HG03066 (cell line): ENCODE measurements around the gene LSR.
"Not testable (repeated sequence)": the region's sequence is repeated elsewhere in the genome, so short reads cannot be mapped to it uniquely, and the experiment has no call there.

Source experiments
- ATAC-seq: cut with Tn5 transposase; IDR thresholded peaks from one replicate; pipeline ENCODE4 v1.9.1; 2021; ENCODE audit warnings: low read depth; ENCODE audit not compliant: unreplicated experiment

LSR gene

GRCh38 chr19:35284153-35285094 is 35.6 kb downstream of the LSR start:
- no peak for ATAC-seq

- ATAC-seq = no peak
Measured at GRCh38 chr19:35285095-35285449, 36.3 kb downstream of the LSR start.

- not testable (repeated sequence) for ATAC-seq
Measured at GRCh38 chr19:35285465-35285864, 36.7 kb downstream of the LSR start.

DNA sequence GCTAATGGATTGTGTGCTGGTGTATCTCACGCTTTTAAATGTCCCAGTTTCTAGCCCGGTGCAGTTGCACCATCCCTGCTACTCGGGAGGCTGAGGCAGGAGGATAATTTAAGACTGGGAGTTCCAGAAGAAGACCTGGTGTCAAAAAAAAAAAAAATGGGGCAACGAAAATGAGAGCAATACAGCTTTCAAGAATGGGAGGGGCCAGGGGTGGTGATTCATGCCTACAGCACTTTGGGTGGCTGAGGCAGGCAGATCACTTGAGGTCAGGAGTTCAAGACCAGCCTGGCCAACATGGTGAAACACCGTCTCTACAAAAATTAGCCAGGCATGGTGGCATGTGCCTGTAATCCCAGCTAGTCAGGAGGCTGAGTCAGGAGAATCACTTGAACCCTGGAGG is 37.3 kb downstream of the LSR start:
- ATAC-seq = not testable (repeated sequence)

DNA sequence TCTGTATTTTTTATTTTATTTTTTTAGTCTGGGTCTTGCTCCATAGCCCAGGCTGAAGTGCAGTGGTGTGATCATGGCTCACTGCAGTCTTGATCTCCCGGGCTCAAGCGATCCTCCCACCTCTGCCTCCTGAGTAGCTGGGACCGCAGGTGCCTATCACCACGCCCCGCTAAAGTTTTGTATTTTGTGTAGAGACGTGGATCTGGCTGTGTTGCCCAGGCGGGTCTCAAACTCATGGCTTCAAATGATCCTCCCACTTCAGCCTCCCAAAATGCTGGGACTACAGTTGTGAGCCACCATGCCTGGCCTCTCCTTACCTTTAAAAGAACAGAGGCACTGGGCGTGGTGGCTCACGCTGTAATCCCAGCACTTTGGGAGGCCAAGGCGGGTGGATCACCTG is 38.9 kb downstream of the LSR start:
- ATAC-seq = no peak

GRCh38 chr19:35288331-35288730 is 39.5 kb downstream of the LSR start:
- no peak for ATAC-seq

GRCh38 chr19:35288906-35289305 is 40.1 kb downstream of the LSR start:
- no peak for ATAC-seq

DNA sequence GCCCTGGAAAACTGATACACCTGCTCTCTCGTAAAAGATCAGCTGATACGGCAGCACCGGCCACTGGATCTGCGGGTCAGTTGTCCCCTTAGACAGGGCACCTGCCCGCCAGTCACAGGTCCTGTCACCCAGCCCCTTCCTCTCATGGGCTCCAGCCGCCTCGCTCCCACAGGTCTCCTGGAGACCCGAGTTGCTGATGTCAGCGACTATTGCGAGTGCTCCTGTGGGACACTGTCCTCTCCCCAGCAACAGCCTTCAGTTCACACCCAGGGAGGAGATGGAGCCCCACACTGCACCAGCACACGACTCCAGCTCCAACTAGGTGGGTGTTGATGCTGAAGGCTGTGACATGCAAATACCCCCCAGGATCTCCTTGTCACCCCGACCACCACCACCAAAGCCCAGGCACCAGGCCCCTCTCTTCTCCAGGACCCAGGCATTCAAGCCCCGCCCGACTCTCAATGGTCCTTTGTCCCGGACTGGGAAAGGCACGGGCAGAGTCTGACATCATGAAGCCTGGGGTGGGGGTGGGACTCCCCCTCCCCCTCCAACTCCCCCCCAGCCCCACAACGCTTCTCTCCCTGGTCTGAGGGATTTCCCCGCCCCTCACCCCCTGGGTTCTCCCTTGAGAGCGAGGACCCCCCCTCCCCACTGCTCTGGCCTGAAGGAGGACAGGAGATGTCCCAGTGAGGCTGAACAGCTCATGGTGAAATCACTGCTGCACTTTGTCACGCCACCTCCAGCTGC is 41.8 kb downstream of the LSR start:
- no peak for ATAC-seq

DNA sequence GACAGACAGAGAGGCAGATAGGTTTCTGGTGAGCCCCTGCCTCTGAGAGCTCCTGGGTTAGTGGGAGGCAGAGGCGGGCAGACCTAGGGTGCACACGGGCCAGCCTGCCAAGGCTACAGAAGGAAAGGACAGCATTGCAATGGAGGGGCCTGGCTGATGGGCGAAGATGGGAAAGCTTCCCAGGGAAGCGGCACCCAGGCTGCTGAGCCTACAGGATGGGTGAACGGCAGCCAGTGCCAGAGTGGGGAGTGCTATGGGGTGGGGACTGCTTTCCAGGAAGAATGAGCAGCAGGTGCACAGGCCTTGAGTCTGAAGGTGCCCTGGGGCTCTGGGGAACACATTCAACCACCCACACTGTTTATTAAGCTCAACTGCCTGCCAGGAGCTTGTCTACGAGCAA is 42.5 kb downstream of the LSR start:
- no peak for ATAC-seq

GRCh38 chr19:35291916-35292315 is 43.1 kb downstream of the LSR start, which contains the start of gene MAG:
Gene MAG, plus strand, starts transcription at chr19:35292161. Its CDS starts 3,248 bp downstream, at chr19:35295409.
- ATAC-seq = no peak

DNA sequence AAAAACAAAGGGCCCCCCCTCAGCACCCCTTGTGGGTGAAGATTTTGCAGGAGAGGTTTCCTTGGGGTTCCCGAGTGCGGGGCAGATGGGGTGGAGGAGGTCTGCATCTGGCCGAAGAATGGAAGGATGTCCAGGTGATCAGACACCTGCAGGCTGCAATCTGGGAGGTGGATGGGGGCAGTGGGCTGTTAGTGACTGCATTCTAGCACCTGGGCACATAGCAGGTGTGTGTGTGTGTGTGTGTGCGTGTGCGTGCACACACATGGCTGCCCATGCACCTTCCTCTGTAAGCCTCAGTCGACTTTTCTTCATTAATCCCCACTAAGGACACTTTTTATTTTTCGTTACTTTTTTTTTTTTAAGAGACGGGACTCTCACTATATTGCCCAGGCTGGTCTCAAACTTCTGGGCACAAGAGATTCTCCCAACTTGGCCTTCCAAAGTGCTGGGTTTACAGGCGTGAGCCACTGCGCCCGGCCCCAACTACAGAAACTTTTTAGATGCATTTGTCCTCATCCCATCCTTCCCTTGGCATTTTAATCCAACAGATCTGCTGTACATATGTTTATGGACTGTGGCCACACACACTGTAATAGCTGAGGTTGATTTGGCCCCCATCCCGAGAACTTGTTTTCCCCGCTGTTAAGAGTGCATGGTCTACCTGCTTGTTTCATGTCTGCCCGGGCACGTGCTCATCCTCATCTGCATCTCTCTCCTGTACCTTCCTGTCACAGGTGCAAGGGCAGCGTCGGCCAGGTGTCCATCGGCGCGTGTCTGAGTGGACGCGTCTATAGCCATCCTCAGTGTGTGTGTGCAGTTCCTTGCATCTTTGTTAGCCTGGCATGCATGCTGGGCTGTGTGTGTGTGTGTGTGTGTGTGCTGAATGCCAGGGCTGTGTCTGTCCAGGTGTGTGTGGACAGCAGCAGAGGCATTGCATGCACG is 43.9 kb downstream of the LSR start:
- ATAC-seq = no peak

GRCh38 chr19:35293363-35293739 is 44.5 kb downstream of the LSR start:
- no peak for ATAC-seq

- ATAC-seq = no peak
Measured at GRCh38 chr19:35293808-35294207, 45.0 kb downstream of the LSR start.

DNA sequence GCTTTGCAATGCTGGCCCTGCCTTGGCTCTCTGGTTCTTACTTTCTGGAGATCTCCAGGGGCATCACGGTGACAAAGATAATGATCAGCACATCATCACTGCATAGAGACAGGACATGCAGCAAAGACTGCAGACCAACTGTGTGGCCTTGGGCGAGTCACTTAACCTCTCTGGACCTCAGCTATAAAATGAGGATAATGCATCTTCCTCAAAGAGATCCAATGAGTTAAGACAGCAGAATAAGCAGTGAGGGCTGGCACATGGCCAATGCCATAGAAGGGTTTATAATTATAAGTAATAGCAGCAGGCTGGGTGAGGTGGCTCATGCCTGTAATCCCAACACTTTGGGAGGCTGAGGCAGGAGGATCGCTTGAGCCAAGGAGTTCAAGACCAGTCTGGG is 45.5 kb downstream of the LSR start:
- no peak for ATAC-seq

GRCh38 chr19:35294859-35295791 is 46.3 kb downstream of the LSR start:
- no peak for ATAC-seq

DNA sequence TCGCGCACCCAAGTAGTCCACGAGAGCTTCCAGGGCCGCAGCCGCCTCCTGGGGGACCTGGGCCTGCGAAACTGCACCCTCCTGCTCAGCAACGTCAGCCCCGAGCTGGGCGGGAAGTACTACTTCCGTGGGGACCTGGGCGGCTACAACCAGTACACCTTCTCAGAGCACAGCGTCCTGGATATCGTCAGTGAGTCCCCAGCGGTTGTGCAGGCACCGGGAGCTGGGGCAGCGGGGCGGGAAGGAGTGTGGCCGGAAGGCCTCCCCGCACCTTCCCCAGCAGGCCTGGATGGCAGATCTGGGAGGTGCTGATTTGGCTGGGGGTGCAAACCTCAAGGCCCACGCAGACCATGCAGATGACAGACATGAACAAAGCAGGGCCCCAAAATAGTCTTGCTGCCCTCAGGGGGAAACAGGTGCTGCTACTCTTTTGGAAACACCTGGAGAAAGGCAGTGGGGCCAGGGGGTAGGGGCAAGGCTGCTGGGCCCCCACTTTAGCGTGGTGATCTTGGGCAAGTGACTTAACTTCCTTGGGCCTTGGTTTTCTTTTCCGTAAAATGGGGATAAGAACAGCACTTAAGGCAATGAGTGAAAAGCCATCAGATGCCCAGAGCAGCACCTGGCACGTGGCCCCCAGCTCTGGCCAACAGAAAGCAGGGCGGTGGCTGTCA is 47.1 kb downstream of the LSR start:
- ATAC-seq = no peak

DNA sequence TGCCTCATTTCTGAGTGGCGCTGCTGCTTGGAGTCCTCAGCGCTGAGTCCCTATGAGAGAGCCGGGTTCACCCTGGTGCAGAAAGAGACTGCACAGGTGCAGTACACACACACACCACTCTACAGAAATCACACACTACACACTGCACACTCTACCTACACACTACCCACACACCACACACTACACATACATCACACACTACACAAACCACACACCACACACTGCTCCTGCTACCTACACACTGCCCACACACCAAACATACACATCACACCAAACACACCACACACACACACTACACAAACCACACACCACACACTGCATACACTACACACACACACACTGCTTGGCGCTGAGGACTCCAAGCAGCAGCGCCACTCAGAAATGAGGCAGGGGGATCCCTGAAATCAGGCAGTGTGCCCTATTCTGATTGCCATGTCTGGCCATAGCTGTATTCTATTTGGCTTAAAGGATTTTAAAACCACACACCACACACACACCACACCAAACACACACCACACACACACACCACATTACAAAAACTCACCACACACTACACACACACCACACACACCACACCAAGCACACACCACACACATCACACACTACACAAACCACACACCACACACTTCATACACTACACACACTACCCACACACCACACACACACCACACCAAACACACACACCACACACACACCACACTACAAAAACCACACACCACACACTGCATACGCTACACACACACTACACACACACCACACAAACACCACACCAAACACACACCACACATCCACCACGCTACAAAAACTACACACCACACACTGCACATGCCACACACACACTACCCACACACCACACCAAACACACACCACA is 48.1 kb downstream of the LSR start:
- ATAC-seq = no peak

GRCh38 chr19:35297515-35297848 is 48.7 kb downstream of the LSR start:
- ATAC-seq = no peak
